Measurements from ENCODE around the gene NDUFA8.

GRCh38 chr9:122162415-122162814, 2.8 kb upstream of the NDUFA8 start:
- no peak for TF ChIP-seq CTCF (IDR thresholded peaks at IDR 0.05; ENCODE audit: low read length)
- TF ChIP-seq EZH2 (IDR thresholded peaks at IDR 0.05; ENCODE audit: borderline replicate concordance, low read length): no peak
